ENCODE results near the gene REN.

- TF ChIP-seq POLR2AphosphoS5 (IDR thresholded peaks at IDR 0.05; ENCODE audit: borderline replicate concordance, low read depth, low read length), result no peak
- TF ChIP-seq EZH2 (IDR thresholded peaks at IDR 0.05), result no peak
Measured at GRCh38 chr1:204130178-204130577, 36.0 kb downstream of the REN start.
